HepG2 (cell line): ENCODE results near the gene TH. TPM values are rescaled to one million over a fixed set of nuclear protein-coding genes. Genes with fewer than 3 reads are reported as not detected.

Experiments
- CEBPB ChIP-seq: IDR thresholded peaks from 2 replicates; pipeline ENCODE4 v1.6.1; 2011; ENCODE audit warnings: low read depth, low read length, improper control_type of control experiment, borderline replicate concordance
- DRAP1 ChIP-seq: IDR thresholded peaks from 2 replicates; pipeline ENCODE4 v1.6.1; 2016; ENCODE audit warnings: missing genetic modification reagents, missing compliant biosample characterization
- EHMT2 ChIP-seq: fragments of 200-600 bp; sonication (generic); IDR thresholded peaks from 2 replicates; pipeline ENCODE4 v1.7.0; 2017; ENCODE audit warnings: antibody characterized with exemption, low read depth, low read length, borderline replicate concordance
- GMEB1 ChIP-seq: sonication (generic); formaldehyde crosslinking; IDR thresholded peaks from 2 replicates; pipeline ENCODE4 v1.5.1; 2020; ENCODE audit warnings: missing genetic modification reagents, mild to moderate bottlenecking, borderline replicate concordance
- HNRNPH1 ChIP-seq: fragments of 200-400 bp; formaldehyde crosslinking; optimal IDR thresholded peaks from 2 replicates; pipeline ENCODE3; 2017; ENCODE audit warnings: mild to moderate bottlenecking, low read depth, low read length
- PRMT3 ChIP-seq: sonication (generic); formaldehyde crosslinking; IDR thresholded peaks from 2 replicates; pipeline ENCODE4 v1.8.1; 2022; ENCODE audit warnings: low read depth, mild to moderate bottlenecking, moderate library complexity, missing genetic modification reagents, borderline replicate concordance
- PTBP1 ChIP-seq: fragments of 200-400 bp; formaldehyde crosslinking; IDR thresholded peaks from 2 replicates; pipeline ENCODE4 v1.6.1; 2018; ENCODE audit warnings: low read length, low read depth; ENCODE audit not compliant: poor library complexity, severe bottlenecking
- SKIL ChIP-seq: sonication (generic); formaldehyde crosslinking; IDR thresholded peaks from 2 replicates; pipeline ENCODE4 v1.8.0; 2022; ENCODE audit warnings: missing genetic modification reagents, mild to moderate bottlenecking, moderate library complexity, borderline replicate concordance
- SRF ChIP-seq: IDR thresholded peaks from 2 replicates; pipeline ENCODE4 v1.6.1; 2011; ENCODE audit warnings: mild to moderate bottlenecking, low read depth, low read length, moderate library complexity
- TARDBP ChIP-seq: sonication (generic); formaldehyde crosslinking; IDR thresholded peaks from 2 replicates; pipeline ENCODE4 v1.8.0; 2022; ENCODE audit warnings: mild to moderate bottlenecking, missing genetic modification reagents
- TBX3 ChIP-seq: fragments of 450-650 bp; IDR thresholded peaks from 2 replicates; pipeline ENCODE4 v1.6.1; 2017; ENCODE audit warnings: antibody characterized with exemption, mild to moderate bottlenecking, inconsistent platforms, borderline replicate concordance
- ZFP91 ChIP-seq: sonication (generic); formaldehyde crosslinking; IDR thresholded peaks from 2 replicates; pipeline ENCODE4 v1.9.0; 2022; ENCODE audit warnings: missing genetic modification reagents, mild to moderate bottlenecking, borderline replicate concordance
- ZNF136 ChIP-seq: sonication (generic); formaldehyde crosslinking; IDR thresholded peaks from 2 replicates; pipeline ENCODE4 v1.8.1; 2022; ENCODE audit warnings: low read depth, mild to moderate bottlenecking, moderate library complexity, missing genetic modification reagents
- ZNF207 ChIP-seq: fragments of 450-650 bp; IDR thresholded peaks from 2 replicates; pipeline ENCODE4 v1.6.1; 2016; ENCODE audit warnings: antibody characterized with exemption, borderline replicate concordance
- ZNF260 ChIP-seq: sonication (generic); formaldehyde crosslinking; IDR thresholded peaks from 2 replicates; pipeline ENCODE4 v1.4.0; 2020; ENCODE audit warnings: missing genetic modification reagents, low read depth, mild to moderate bottlenecking, borderline replicate concordance
- ZNF607 ChIP-seq: sonication (generic); formaldehyde crosslinking; IDR thresholded peaks from 2 replicates; pipeline ENCODE4 v1.5.1; 2020; ENCODE audit warnings: missing genetic modification reagents, mild to moderate bottlenecking, borderline replicate concordance
- ZNF75D ChIP-seq: sonication (generic); formaldehyde crosslinking; IDR thresholded peaks from 2 replicates; pipeline ENCODE4 v1.8.1; 2023; ENCODE audit warnings: missing genetic modification reagents, mild to moderate bottlenecking, borderline replicate concordance
- ZNF777 ChIP-seq: sonication (generic); formaldehyde crosslinking; IDR thresholded peaks from 2 replicates; pipeline ENCODE4 v1.4.0; 2020; ENCODE audit warnings: missing genetic modification reagents
- ZNF878 ChIP-seq: sonication (generic); formaldehyde crosslinking; IDR thresholded peaks from 2 replicates; pipeline ENCODE4 v1.8.1; 2023; ENCODE audit warnings: mild to moderate bottlenecking, missing genetic modification reagents, moderate library complexity
- ZZZ3 ChIP-seq: sonication (generic); formaldehyde crosslinking; IDR thresholded peaks from 2 replicates; pipeline ENCODE4 v1.4.0; 2020; ENCODE audit warnings: missing genetic modification reagents, mild to moderate bottlenecking, borderline replicate concordance
- polyA plus RNA-seq, 8 experiments: library from polyadenylated mRNA; depleted of rRNA in 3 of 8; stranded (reverse) in 7 of 8; unstranded in 1 of 8; fragments of >200 nt; fragmentation: Illumina TruSeq in 4 of 8; extraction: Trizol in 4 of 8; gene quantifications; 2 replicates each; pipeline versions ENCODE4 v1.2.1 to v1.2.3, GENCODE V29; 2011 to 2016; ENCODE audit warnings: low read depth in 4 of 8, missing spikeins in 1 of 8, mixed read lengths in 1 of 8; ENCODE audit not compliant: insufficient read depth in 1 of 8
- total RNA-seq, 5 experiments: library from RNA; depleted of rRNA; stranded (reverse); fragments of >200 nt; fragmentation: Illumina TruSeq; extraction: Trizol; gene quantifications; 2 replicates each; pipeline ENCODE4 v1.2.3, GENCODE V29; 2016; ENCODE audit warnings: low read depth in 1 of 5

Gene TH
- total and polyA plus RNA-seq, 2 of the 13 experiments (the other 11 are each of a cell fraction or from before 2014, with no cell fraction given) = 0.36 TPM; not detected in 1

GRCh38 chr11:2211113-2211971 lies 39.7 kb upstream of the TH start (continued):
- peak; percentile 97 for TF ChIP-seq ZFP91 (CRISPR knock-in tag)
- TF ChIP-seq PRMT3 (CRISPR knock-in tag) = 0 out of 2 replicates have a peak, but pooled peaks have one; percentile 62
- no peak for TF ChIP-seq ZZZ3 (CRISPR knock-in tag)
- peak; percentile 90 for TF ChIP-seq TBX3
- peak; percentile 92 for TF ChIP-seq SKIL
- TF ChIP-seq PTBP1 = no peak
- peak; percentile 74 for TF ChIP-seq DRAP1
- TF ChIP-seq ZNF607 (CRISPR knock-in tag) = no peak
- peak; percentile 99 for TF ChIP-seq TARDBP (CRISPR knock-in tag)
- TF ChIP-seq CEBPB = no peak
- no peak for TF ChIP-seq ZNF136 (CRISPR knock-in tag)
- TF ChIP-seq SRF = no peak
- TF ChIP-seq EHMT2 = no peak
- TF ChIP-seq GMEB1 (CRISPR knock-in tag) = peak; percentile 55; the same call in 1 of the 2 replicates
- TF ChIP-seq ZNF207 = no peak
- TF ChIP-seq ZNF878 = peak; percentile 95; the same call in 1 of the 2 replicates
- TF ChIP-seq HNRNPH1 = no peak
- no peak for TF ChIP-seq ZNF260 (CRISPR knock-in tag)
- TF ChIP-seq ZNF75D (CRISPR knock-in tag) = no peak
- no peak for TF ChIP-seq ZNF777 (CRISPR knock-in tag)
